HAP-1 (cell line): Measurements from ENCODE around the gene WWOX.

Experiments used
- DNase-seq, 2 experiments: peaks; one replicate each; pipeline ENCODE4 v3.0.0-alpha.2; 2016 to 2020; ENCODE audit warnings: low spot score in 2 of 2
- H3K27me3 ChIP-seq: fragments of 250-450 bp; sonication (Bioruptor Pico); 2 replicates; pipeline ENCODE4 v1.5.1; 2020; ENCODE audit warnings: low read depth, mild to moderate bottlenecking, moderate library complexity
- H3K36me3 ChIP-seq: fragments of 250-450 bp; sonication (Bioruptor Pico); replicated peaks from 2 replicates; pipeline ENCODE4 v1.5.1; 2020; ENCODE audit warnings: mild to moderate bottlenecking
- H3K4me1 ChIP-seq: fragments of 250-450 bp; sonication (Bioruptor Pico); 2 replicates; pipeline ENCODE4 v1.5.1; 2020; ENCODE audit warnings: mild to moderate bottlenecking
- H3K4me3 ChIP-seq: fragments of 250-450 bp; sonication (Bioruptor Pico); 2 replicates; pipeline ENCODE4 v1.5.1; 2020; ENCODE audit warnings: mild to moderate bottlenecking, moderate library complexity
- H3K9me3 ChIP-seq: fragments of 250-450 bp; sonication (Bioruptor Pico); 2 replicates; pipeline ENCODE4 v1.5.1; 2020; ENCODE audit warnings: mild to moderate bottlenecking, moderate library complexity
- in situ Hi-C: fragments of 300-500 bp; cut with MboI; formaldehyde crosslinking; loops from 3 replicates; pipeline ENCODE4 v1.14.3; 2020; ENCODE audit warnings: low sequenced_read_pairs, inconsistent platforms, mixed read lengths

The WWOX gene

DNA sequence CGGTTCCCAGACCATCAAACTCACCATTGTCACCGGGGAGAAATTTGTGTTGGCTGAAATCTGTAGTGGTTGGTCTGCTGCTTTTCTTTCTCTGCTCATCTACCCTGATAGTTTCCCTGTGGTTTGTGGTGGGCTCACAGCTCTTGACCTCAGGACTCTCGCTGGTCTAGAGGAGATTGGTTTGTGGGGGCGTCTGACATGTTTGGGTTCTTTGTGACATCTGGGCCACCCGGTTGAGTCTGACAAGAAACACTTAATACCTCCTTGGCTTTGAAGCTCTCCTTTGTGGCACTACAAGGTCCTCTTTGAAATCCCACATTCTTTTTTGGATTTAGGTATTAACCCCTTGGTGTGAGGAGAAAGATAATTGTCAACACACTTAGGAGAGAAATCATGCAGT is 662.0 kb downstream of the WWOX start:
- Histone ChIP-seq H3K4me1 (no peaks in the 10 kb centered on the region), H3K36me3 (no peaks in the 10 kb centered on the region), H3K9me3 (no peaks in the 10 kb centered on the region), H3K27me3 (no peaks in the 10 kb centered on the region), H3K4me3 (no peak overlapping the region)
- DNase-seq, result no peak
- in situ Hi-C loops, result no loop called here

DNA sequence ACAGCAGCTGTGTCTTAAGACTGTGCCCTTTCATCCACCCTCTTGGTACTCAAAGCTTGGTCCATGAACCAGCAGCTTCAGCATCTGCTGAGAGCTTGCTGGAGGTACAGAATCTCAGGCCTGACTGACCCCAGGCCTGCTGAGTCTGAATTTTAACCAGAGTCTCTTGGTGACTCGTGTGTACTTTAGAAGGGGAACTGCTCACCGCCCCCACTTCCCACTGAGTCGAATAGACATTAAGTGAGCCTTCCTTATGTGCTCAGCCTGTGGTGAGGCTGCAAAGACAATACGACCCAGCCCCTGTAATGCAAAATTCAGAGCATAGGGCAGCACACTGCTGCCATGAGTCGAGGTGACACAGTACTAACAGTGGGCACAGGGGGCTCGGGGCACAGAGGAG is 662.8 kb downstream of the WWOX start:
- DNase-seq, result no peak
- Histone ChIP-seq H3K27me3 (no peaks in the 10 kb centered on the region), H3K4me3 (no peak overlapping the region), H3K9me3 (no peaks in the 10 kb centered on the region), H3K4me1 (no peaks in the 10 kb centered on the region), H3K36me3 (no peaks in the 10 kb centered on the region)
- in situ Hi-C loops, result no loop called here

DNA sequence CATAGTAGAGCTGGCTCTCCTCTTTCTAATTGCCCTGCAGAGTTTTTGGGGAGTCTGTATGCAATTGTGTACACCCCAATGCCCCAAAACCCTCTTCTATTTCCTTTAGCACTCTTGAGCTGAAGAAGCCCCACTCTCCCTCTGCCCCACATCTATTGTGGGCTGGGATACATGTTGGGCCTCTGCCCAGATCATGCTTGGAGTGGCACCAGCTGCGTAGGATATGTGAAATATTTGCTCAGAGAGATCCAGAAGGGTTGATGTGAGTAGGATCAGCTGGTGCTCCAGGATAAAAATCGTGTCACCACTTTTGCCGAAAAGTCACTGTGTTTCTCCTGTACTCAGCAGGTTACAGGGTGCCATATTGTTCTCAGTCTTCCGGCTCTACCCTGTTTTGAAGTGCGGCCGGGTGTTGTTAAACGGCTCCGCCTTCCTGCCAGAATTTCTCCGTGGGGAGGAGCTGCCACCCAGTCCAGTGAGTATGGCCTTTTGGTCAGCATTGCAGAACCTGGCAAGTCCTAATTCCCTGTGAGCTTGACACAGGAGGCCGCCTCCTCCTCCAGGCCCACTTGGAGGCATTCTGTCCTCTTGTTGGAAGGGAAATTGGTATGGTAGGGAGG is 664.5 kb downstream of the WWOX start:
- no peaks in the 10 kb centered on the region for H3K9me3 ChIP-seq
- no peaks in the 10 kb centered on the region for H3K36me3 ChIP-seq
- in situ Hi-C loops, result no loop called here
- no peak overlapping the region for H3K4me3 ChIP-seq
- no peak for DNase-seq
- H3K27me3 ChIP-seq, result no peaks in the 10 kb centered on the region
- no peaks in the 10 kb centered on the region for H3K4me1 ChIP-seq

DNA sequence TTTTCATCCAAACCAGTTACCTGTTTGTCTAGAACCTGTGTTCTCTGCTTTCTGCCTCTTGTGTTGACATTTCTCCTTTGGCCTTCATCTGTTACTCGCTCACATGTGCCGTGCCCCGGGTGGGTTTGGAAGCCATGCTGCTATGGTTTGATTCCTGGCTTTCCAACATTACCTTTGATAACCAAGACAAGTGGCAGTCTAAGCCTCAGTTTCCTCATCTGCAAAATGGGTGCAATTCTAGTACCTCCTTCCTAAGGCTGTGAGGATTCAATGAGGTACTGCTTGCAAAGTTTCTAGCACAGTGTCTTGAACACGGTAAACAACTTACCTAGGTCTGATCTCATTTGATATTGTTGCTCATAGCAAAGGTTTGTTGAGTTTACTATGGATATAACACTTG is 665.0 kb downstream of the WWOX start:
- no peaks in the 10 kb centered on the region for H3K4me1 ChIP-seq
- no peaks in the 10 kb centered on the region for H3K36me3 ChIP-seq
- H3K27me3 ChIP-seq, result no peaks in the 10 kb centered on the region
- DNase-seq, result no peak
- H3K4me3 ChIP-seq, result no peak overlapping the region
- in situ Hi-C loops, result no loop called here
- no peaks in the 10 kb centered on the region for H3K9me3 ChIP-seq

DNA sequence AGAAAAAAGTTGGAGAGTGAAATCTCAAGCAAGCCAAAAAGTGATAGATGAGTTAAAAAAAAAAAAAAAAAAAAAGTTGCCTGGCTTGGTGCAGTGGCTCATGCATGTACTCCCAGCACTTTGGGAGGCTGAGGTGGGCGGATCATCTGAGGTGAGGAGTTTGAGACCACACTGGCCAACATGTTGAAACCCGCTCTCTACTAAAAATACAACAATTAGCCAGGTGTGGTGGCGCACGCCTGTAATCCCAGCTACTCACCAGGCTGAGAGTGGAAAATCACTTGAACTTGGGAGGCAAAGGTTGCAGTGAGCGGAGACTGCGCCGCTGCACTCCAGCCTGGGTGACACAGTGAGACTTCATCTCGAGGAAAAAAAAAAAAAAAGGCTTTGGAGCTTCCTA is 668.8 kb downstream of the WWOX start:
- Histone ChIP-seq H3K4me3 (no peak overlapping the region), H3K27me3 (no peaks in the 10 kb centered on the region), H3K4me1 (no peaks in the 10 kb centered on the region), H3K9me3 (no peaks in the 10 kb centered on the region), H3K36me3 (no peaks in the 10 kb centered on the region)
- DNase-seq, result no peak
- in situ Hi-C loops, result no loop called here

DNA sequence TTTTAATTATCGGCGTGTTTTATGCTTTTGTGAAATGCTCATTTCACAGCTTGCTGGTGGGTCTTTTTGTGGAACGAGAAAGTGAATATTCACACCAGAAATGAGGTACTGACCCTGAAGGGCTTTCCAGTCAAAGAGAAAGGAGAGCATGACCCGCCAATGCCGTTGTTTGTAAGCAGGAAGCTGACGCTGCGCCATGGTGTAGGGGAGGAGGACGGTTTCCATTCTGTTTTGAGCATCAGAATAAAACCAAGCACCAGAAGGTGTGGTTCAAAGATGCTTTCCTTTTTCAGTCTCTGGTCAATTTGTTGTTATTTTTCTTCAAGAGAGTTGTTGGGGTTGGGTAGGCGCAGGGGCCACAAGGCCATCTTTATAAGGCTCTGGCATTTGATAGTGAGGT is 669.3 kb downstream of the WWOX start:
- H3K4me1 ChIP-seq, result no peaks in the 10 kb centered on the region
- in situ Hi-C loops, result no loop called here
- no peak overlapping the region for H3K4me3 ChIP-seq
- H3K27me3 ChIP-seq, result no peaks in the 10 kb centered on the region
- no peaks in the 10 kb centered on the region for H3K36me3 ChIP-seq
- no peaks in the 10 kb centered on the region for H3K9me3 ChIP-seq
- DNase-seq, result no peak

DNA sequence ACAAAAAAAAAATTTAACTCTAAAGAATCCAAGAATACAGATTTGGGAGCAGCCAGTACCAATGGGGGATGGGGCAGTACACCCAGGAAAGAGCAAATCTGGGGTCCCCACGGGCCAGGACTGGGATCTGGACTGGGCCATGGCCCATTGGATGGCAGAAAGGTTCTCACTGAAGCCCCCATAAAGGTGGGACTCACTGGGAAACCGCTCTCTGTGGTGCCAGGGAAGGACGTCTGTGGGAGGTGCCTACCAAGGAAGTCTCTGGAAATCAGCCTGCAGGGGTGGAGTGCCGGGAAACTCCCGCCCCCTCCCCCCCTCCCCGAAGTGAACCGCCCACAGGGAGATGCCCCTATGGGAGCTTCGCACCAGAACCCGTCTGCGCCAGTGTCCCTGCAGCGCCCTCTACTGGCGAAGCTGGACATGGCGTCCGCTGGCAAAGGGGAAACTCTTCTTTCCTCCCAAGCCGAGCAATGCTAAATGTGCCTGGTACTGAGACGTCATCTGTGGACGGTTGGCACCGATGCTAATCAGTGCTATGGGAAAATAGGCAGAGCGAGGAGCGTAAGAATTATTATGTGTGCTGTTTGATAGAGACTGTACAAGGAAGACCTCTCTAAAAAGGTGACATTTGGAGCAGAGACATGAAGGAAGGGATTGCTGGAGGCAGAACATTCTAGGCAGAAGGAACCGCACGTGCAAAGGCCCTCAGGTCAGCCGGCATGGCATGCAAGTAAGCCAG is 671.1 kb downstream of the WWOX start:
- Histone ChIP-seq H3K36me3 (no peaks in the 10 kb centered on the region), H3K4me1 (no peaks in the 10 kb centered on the region), H3K9me3 (no peaks in the 10 kb centered on the region), H3K27me3 (no peaks in the 10 kb centered on the region), H3K4me3 (no peak overlapping the region)
- DNase-seq, result peak; percentile 2 to 69
- in situ Hi-C loops, result no loop called here

DNA sequence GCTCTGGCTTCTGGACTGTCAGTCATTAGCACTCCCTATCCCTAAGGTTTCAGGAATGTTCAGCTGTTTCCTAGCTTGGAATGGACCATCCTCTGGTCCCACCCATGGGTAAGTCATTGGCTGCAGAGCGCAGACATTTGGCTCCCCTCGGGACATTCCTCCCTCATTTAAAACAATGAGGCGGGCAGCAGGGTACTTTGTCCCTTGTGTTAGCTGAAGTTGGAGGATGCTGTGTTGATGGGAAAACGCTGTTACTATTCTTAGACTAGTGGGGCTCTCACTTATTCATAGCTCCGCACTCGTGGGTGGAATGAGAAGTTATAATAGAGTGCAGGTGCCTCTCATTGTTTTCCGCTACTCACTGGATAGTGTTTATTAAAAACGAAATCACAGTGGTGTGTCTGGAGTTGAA is 673.8 kb downstream of the WWOX start:
- Histone ChIP-seq H3K9me3 (no peaks in the 10 kb centered on the region), H3K4me1 (no peaks in the 10 kb centered on the region), H3K4me3 (no peak overlapping the region), H3K27me3 (no peaks in the 10 kb centered on the region), H3K36me3 (no peaks in the 10 kb centered on the region)
- no peak for DNase-seq
- in situ Hi-C loops, result no loop called here

DNA sequence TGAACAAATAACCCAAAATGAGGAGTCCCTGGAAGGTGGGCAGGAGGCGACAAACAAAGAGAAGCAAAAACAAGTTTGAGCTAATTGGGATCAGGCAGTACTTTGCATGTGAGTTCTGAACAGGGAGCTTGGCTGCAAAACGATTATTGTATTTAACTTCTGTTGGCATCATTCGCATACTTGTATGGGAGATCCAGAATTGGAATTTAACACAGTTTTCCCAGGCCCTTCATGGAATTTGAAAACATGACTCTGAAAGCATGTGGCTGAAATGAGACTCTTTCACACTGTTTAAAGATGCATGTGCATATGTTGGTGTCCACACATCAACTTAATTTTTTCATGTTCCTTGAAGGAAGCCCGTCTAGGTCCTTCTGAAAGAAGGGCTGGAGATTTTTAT is 674.3 kb downstream of the WWOX start:
- Histone ChIP-seq H3K36me3 (no peaks in the 10 kb centered on the region), H3K4me1 (no peaks in the 10 kb centered on the region), H3K4me3 (no peak overlapping the region), H3K27me3 (no peaks in the 10 kb centered on the region), H3K9me3 (no peaks in the 10 kb centered on the region)
- DNase-seq, result no peak
- in situ Hi-C loops, result no loop called here

DNA sequence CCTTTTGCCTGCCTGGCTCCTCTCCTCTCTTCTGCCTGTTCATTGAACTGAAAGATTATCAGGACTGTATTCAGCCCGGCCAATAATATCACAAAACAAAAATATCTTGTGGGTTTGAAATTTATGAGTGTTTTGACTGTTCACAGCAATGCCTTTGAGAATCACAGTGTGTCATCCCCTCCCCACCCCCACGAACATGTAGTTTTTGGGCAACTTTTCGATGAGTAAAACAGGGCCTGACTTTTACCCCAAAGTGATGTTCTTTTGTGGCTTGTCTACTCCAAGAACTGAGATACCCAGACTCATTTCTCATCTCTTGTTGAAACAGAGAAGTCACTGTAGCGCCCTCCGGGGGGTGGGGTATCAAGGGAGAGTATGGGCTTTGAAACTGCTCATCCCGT is 675.7 kb downstream of the WWOX start:
- no peaks in the 10 kb centered on the region for H3K4me1 ChIP-seq
- H3K27me3 ChIP-seq, result no peaks in the 10 kb centered on the region
- no peak overlapping the region for H3K4me3 ChIP-seq
- H3K9me3 ChIP-seq, result no peaks in the 10 kb centered on the region
- in situ Hi-C loops, result no loop called here
- H3K36me3 ChIP-seq, result no peaks in the 10 kb centered on the region
- no peak for DNase-seq

DNA sequence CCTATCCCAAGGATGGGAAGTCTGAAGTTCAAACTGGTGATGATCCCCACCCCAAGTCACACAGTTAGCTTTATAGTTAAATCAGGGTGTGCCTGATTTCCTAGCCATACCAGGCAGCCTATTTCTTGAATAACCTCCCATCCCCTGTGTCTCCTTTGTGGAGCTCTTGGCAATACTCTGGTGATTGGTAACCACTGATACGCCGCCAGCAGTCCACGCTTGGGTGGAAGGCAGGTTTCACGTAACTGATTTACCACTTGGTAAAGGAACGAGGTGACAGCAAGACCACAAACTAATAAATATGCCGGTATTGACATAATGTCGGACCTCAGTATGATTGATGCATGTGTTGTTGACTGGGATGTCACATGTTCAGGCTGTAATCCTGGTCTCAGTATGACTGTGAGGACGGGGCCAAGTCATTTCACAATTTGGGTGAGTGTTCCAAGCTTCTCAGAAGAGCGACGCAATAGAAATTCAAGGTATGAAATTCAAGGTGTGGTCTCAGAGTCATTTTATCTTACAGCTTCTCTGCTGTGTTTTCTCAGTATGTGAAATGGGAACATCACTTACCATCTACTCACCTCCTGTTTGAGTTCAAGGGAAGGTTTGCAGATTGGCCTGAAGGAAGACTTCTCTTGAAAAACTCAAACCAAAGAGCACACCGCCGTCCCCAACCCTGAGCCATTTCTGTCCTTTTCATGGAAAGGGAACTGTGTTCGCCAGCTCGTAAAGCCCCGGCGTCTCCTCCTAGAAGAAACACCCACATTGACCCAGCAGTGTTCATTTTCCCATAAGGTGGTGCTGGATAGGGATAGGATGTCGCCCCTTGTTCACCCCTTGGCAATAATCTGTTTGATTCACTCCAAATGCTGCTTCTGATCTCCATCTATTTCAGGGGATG is 678.9 kb downstream of the WWOX start:
- in situ Hi-C loops, result no loop called here
- DNase-seq, result no peak
- Histone ChIP-seq H3K27me3 (no peaks in the 10 kb centered on the region), H3K36me3 (no peaks in the 10 kb centered on the region), H3K4me1 (no peaks in the 10 kb centered on the region), H3K9me3 (no peaks in the 10 kb centered on the region), H3K4me3 (no peak overlapping the region)

DNA sequence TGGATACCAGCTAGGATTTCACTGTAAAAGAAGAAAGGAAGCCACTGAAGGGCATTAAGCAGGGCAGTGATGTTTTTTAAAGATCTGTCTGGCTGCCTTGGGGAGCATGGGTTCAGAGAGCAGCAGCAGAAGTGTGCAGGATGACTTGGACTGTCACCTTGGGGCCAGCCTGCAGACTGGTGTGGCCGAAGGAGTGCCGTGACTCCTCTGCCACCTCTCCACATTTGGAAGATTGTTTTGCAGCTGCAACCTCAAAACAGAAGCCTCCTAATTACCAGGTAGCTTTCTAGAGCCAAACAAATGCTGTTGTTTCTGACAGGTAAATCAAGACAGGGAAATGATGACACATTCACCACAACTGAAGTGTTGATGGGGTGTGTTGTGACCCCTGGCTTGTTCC is 681.4 kb downstream of the WWOX start:
- H3K4me1 ChIP-seq, result no peaks in the 10 kb centered on the region
- H3K36me3 ChIP-seq, result no peaks in the 10 kb centered on the region
- no peak for DNase-seq
- no peaks in the 10 kb centered on the region for H3K27me3 ChIP-seq
- no peaks in the 10 kb centered on the region for H3K9me3 ChIP-seq
- H3K4me3 ChIP-seq, result no peak overlapping the region
- in situ Hi-C loops, result no loop called here

DNA sequence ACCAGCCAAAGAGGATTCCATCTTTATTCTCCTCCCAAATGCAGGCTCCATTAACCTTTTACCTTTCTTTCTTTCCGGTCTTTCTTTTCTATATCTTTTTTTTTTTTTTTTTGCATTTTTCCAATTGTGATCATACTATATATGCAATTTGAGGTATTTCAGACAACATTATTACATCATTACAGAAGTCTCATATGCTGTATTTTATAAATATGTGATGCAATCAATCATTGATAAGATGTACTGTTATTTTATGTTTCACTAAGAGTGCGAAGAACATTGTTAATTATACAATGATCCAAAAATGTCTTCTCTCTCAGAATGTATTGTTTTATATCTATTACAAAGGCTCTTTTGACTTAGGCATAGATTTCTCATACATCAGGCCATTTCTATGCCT is 683.1 kb downstream of the WWOX start:
- H3K9me3 ChIP-seq, result no peaks in the 10 kb centered on the region
- H3K4me3 ChIP-seq, result no peak overlapping the region
- in situ Hi-C loops, result no loop called here
- no peak for DNase-seq
- no peaks in the 10 kb centered on the region for H3K4me1 ChIP-seq
- no peaks in the 10 kb centered on the region for H3K27me3 ChIP-seq
- H3K36me3 ChIP-seq, result no peaks in the 10 kb centered on the region

DNA sequence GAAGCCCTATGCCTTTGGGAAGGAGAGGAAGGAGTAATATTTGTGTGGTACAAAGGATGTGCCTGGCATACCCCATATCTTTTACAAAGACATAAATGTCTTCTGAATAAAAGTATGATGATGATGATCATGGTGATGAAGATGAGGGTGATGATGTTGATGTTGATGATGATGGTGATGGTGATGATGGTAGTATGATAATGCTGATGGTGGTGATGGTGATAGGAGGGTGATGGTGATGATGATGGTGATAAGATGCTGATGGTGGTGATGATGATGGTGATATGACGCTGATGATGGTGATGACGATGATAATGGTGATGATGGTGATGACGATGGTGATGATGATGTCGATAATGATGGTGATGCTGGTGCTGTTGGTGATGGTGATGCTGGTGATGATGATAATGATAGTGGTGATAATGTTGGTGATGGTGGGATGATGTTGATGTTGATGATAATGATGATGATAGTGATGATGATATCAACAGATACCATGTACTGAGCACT is 684.2 kb downstream of the WWOX start:
- Histone ChIP-seq H3K36me3 (no peaks in the 10 kb centered on the region), H3K9me3 (no peaks in the 10 kb centered on the region), H3K4me1 (no peaks in the 10 kb centered on the region), H3K27me3 (no peaks in the 10 kb centered on the region), H3K4me3 (no peak overlapping the region)
- in situ Hi-C loops, result no loop called here
- no peak for DNase-seq
